ENCODE measurements around the gene TMEM178B. TPM values are rescaled to one million over a fixed set of nuclear protein-coding genes. Genes with fewer than 3 reads are reported as not detected.
"Not testable (repeated sequence)": the region's sequence is repeated elsewhere in the genome, so short reads cannot be mapped to it uniquely, and the experiment has no call there.

Gene TMEM178B
- total and polyA plus RNA-seq, 8 donors: 0.16 to 5.6 (median 3.4) TPM

GRCh38 chr7:141402277-141402996 lies 328.6 kb downstream of the TMEM178B start:
- ATAC-seq: no peak

GRCh38 chr7:141403846-141404245 lies 330.0 kb downstream of the TMEM178B start:
- H3K27me3 ChIP-seq; H3K4me1 ChIP-seq; H3K27ac ChIP-seq; H3K4me3 ChIP-seq; ATAC-seq; DNase-seq; H3K9me3 ChIP-seq; H3K36me3 ChIP-seq; intact Hi-C loops (cut with DNase I): not testable (repeated sequence)

More at GRCh38 chr7:141402277-141402996, 328.6 kb downstream of the TMEM178B start:
- Histone ChIP-seq H3K4me1 (no peaks in the 10 kb centered on the region), H3K9me3 (no peaks in the 10 kb centered on the region), H3K4me3 (no peak overlapping the region), H3K27ac (no peak overlapping the region), H3K36me3 (no peaks in the 10 kb centered on the region), H3K27me3 (peaks cover 0 to 5% of the 10 kb centered on the region in 2 donors)
- intact Hi-C loops (cut with DNase I): no loop called here
- DNase-seq: no peak
- TF ChIP-seq CTCF (IDR thresholded peaks at IDR 0.05): no peak

DNA sequence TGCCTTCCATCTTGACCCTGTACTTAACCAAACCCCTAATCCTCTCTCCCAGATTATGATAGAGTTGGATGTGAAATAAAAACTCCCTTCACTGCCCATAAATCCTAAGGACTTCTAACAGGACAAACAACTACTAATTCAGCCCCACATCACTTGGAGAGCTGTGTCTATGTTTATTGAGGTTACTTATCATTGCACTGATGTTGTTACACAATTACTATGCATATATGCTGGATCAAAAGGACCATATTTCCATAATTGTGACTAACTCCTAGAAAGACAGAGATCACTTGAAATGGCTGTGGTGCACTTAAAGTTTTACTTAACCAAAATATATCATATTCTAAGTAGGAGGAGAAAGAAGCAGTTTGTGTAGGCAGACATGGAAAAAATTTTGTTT lies 332.5 kb downstream of the TMEM178B start:
- H3K27me3 ChIP-seq: peaks cover 0 to 5% of the 10 kb centered on the region in 2 donors
- no peak overlapping the region for H3K4me3 ChIP-seq
- TF ChIP-seq CTCF (IDR thresholded peaks at IDR 0.05): no peak
- no peak overlapping the region for H3K27ac ChIP-seq
- intact Hi-C loops (cut with DNase I): no loop called here
- no peaks in the 10 kb centered on the region for H3K36me3 ChIP-seq
- no peak for ATAC-seq
- DNase-seq: no peak
- no peaks in the 10 kb centered on the region for H3K9me3 ChIP-seq
- no peaks in the 10 kb centered on the region for H3K4me1 ChIP-seq

GRCh38 chr7:141407893-141408292 lies 334.0 kb downstream of the TMEM178B start:
- no peak for ATAC-seq
- H3K9me3 ChIP-seq: no peaks in the 10 kb centered on the region
- no peaks in the 10 kb centered on the region for H3K36me3 ChIP-seq
- no peak for DNase-seq
- H3K27ac ChIP-seq: no peak overlapping the region
- no peaks in the 10 kb centered on the region for H3K4me1 ChIP-seq
- H3K4me3 ChIP-seq: no peak overlapping the region
- peaks cover 0 to 5% of the 10 kb centered on the region in 2 donors for H3K27me3 ChIP-seq
- no peak for TF ChIP-seq CTCF (IDR thresholded peaks at IDR 0.05)
- intact Hi-C loops (cut with DNase I): no loop called here

DNA sequence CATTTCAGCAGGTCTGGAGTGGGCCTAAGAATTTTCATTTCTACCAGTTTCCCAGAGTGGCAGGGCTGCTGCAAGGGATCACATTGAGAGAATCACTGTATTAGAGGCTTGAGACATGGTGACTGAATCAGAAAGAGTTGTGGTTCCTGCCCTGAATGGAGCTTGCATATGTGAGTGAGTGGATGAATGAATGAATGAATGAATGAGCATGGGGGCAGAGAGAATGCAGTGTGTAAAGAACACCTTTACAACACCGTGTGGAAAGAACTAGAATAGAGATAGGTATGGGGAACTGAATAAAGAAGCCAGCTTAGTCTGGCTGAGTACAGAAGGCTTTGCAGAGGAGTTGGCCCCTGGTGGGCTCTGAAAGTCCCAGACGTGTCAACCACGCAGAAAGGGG lies 334.6 kb downstream of the TMEM178B start:
- H3K36me3 ChIP-seq: no peaks in the 10 kb centered on the region
- H3K9me3 ChIP-seq: no peaks in the 10 kb centered on the region
- no peak for TF ChIP-seq CTCF (IDR thresholded peaks at IDR 0.05)
- H3K27me3 ChIP-seq: peaks cover 0 to 5% of the 10 kb centered on the region in 2 donors
- H3K4me1 ChIP-seq: no peaks in the 10 kb centered on the region
- DNase-seq (no peak), ATAC-seq (no peak)
- H3K27ac ChIP-seq: no peak overlapping the region
- H3K4me3 ChIP-seq: no peak overlapping the region
- intact Hi-C loops (cut with DNase I): no loop called here

GRCh38 chr7:141409219-141409618 lies 335.4 kb downstream of the TMEM178B start:
- H3K27me3 ChIP-seq: peaks cover 0 to 5% of the 10 kb centered on the region in 2 donors
- H3K27ac ChIP-seq: no peak overlapping the region
- no peaks in the 10 kb centered on the region for H3K9me3 ChIP-seq
- no peaks in the 10 kb centered on the region for H3K4me1 ChIP-seq
- DNase-seq (no peak), ATAC-seq (no peak)
- no peaks in the 10 kb centered on the region for H3K36me3 ChIP-seq
- H3K4me3 ChIP-seq: no peak overlapping the region
- no peak for TF ChIP-seq CTCF (IDR thresholded peaks at IDR 0.05)
- intact Hi-C loops (cut with DNase I): no loop called here
